GM18499 (cell line): ENCODE data around the gene ABCC10.
"Not testable (repeated sequence)": the region's sequence is repeated elsewhere in the genome, so short reads cannot be mapped to it uniquely, and the experiment has no call there.

Source experiments
- ATAC-seq: cut with Tn5 transposase; IDR thresholded peaks from one replicate; pipeline ENCODE4 v1.9.1; 2021; ENCODE audit warnings: moderate number of reproducible peaks; ENCODE audit not compliant: insufficient read depth, unreplicated experiment

ABCC10 gene

DNA sequence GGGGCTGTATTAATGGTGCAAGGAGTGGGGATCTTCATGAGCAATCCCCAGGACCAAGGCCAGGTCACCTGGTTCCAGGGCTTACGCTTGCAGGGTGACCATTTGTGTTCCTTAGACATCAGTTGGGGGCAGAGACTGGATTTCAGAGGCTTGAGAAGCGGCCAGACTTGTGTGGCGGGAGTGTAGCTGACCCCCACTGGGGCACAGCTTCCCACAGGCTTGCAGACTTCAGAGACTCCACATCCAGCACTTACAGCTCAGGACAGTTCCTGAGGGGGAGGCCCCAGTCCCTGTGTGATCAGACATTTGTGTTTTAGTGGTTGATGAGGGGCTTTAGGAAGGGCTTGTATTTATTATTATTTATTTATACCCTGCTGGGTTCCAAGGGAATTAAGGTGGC lies 65.3 kb downstream of the ABCC10 start:
- ATAC-seq = no peak

DNA sequence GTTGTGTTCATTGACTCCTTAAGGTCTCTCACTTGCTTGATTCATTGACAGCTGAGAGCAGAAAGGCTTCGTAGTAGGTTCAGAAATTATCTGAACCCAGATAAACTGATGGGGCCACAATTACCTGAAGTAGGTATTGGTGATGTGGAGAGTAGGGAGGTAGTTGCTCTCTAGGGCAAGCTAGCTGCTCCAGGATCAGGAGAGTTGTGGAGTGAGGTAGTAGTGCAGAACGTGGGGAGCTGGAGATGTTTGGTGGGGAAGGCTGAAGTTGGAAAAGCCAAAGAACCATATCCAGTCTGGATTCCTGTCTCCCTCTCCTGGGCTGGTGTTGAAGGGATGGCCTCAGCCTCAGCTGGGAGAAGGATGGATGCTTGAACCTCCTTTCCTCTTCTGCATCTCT lies 65.9 kb downstream of the ABCC10 start:
- ATAC-seq = no peak

DNA sequence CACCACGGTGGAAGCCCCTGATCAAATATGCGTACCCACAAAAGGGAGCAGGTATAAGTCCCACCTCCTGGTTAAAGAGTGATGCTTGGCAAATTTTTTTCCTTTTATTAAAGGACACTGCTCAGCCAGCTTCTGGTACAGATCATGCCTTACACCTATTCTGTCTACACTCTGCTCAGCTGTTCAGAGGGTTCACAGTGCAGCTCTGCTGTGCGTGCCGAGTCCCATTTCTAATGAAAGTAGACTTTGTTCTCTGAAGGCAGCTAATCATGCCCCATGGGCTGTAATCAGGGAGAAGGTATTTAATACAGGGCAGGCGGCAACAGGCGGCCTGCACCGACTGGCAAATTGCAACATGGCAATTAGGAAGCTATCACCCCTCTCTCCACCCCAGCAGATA lies 66.5 kb downstream of the ABCC10 start:
- no peak for ATAC-seq

DNA sequence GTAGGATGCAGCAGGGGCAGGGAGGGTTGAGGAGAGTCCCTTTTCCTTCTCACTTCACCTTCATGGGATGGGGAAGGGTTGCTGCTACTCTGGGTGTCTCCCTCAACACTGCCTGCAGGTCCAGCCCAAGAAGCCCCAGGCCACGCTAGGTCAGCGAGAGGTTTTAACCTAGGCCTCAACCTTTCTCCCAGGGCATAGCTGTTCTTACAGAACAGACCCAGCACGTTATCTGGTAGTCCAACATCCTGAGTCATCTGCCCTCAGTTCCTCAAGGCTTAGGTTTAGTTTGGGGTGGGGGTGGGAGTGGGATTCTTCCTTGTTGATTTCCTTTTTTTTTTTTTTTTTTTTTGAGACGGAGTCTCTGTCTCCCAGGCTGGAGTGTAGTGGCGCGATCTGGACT lies 67.0 kb downstream of the ABCC10 start:
- ATAC-seq = no peak

DNA sequence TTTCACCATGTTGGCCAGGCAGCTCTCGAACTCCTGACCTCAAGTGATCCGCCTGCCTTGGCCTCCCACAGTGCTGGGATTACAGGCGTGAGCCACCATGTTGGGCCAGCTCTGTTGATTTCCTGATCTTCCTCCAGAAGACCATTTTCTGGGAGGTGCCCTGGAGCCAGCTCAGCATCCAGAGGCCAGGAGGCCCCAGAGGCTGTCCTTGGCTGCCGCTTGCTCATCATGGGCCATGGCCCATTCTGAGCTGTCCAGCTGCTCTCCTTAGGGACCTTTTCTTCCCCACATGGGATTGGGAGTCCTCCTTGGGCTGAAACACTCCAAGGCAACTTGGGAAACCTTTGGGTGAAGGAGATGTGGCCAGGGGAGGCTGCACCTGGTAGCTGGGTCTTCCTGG lies 67.4 kb downstream of the ABCC10 start:
- no peak for ATAC-seq

DNA sequence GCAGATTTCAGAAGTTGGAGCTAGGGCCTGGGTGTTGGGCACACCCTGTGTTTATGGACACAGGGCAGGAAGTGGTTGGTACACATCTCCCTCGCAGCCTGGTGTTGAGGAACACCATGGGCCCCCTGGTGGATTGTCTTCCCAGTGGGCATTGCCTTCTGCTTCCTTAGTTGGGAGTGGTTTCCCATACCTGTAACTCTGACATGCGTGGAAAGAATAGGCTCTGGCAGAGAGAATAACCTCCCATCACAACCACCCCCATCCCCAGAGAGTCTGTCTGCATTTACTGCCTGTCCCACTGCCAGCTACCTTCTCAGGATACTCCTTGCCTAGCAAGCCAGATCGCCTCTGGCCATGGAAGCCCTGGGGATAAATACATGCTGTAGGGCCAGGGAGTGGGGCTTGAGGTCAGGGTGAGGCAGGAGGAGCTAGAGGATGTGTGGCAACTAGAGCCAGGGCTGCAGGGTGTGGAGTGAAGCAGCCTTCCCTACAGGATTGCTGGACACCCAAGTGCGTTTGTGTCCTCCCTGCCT lies 68.1 kb downstream of the ABCC10 start:
- ATAC-seq = no peak

DNA sequence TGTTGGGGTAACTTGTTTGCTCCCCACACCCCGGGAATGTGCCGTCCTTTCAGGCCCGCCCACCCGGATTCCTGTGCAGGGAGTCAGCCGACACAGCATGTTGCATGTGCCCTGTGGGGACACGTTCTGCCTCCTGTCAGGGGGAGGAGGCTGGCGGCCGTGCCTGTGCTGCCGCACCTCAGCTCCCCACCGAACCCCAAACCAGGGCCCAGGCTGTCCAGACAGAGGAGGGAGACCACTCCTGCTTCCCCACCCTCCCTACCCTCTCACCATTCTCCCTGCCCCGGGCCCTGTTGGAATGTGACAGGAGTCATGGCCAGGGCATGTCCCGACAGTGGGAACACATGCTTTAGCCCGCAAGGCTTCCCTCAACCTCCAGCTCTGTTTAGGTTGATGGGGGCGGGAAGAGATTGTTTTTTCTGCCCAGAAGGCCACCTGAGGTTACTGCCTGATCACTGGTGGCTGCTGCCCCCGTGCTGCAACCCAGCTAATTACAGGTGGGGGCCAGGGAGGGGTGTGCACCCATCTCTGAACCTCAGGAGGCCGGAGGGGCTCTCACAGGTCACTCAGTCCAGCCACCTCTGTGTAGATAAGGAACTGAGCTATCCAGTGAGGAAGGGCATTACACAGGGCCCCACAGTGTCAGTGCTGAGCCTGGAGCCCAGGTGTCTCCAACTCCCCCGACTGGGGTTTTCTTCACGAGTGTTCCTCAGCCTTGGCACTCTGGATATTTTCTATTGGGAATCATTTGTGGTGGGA lies 69.2 kb downstream of the ABCC10 start:
- no peak for ATAC-seq

DNA sequence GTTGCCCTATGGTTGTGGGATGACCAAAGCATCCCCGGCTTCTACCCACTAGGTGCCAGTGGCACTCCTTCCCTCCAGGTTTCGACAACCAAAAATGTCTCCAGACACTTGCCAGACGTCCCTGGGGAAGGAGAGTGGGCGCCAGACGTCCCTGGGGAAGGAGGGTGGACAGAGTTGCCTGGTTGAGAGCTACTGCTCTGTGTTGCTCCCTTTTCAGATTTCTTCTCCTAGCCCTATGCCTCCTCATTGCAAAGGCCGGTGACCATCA lies 69.7 kb downstream of the ABCC10 start:
- ATAC-seq = no peak

DNA sequence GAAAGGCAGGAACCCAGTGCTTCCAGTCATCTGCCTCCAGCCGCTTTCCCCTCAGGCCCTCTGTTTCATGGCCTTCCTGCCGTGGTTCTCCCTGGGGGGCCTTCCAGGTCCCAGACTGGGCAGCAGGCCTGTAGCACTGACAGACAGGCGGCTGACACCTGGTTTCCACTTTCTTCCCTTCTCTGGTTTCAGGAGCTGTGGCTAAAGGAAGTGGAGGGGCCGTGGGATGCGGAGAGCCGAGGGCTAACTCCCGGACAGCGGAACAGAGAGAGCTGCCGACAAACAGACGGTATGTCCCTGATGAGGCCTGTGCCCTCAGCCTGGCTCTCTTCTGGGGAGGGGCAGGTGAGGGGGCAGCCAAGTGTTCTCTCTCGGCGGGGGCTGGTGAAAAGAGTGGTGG lies 70.3 kb downstream of the ABCC10 start:
- ATAC-seq = no peak

DNA sequence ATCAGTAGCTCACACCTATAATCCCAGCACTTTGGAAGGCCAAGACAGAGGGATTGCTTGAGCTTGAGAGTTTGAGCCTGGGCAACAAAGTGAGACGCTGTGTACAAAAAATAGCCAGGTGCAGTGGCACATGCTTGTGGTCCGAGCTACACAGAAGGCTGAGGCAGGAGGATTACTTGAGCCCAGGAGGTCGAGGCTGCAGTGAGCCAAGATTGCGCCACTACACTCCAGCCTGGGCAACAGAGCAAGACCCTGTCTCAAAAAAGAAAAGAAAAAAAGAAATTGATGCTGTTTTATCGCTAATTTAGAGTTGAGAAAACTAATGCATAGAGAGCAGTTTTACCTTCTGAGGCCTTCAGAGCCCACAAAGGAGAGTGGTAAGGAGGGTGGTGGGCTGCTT lies 71.0 kb downstream of the ABCC10 start:
- not testable (repeated sequence) for ATAC-seq

DNA sequence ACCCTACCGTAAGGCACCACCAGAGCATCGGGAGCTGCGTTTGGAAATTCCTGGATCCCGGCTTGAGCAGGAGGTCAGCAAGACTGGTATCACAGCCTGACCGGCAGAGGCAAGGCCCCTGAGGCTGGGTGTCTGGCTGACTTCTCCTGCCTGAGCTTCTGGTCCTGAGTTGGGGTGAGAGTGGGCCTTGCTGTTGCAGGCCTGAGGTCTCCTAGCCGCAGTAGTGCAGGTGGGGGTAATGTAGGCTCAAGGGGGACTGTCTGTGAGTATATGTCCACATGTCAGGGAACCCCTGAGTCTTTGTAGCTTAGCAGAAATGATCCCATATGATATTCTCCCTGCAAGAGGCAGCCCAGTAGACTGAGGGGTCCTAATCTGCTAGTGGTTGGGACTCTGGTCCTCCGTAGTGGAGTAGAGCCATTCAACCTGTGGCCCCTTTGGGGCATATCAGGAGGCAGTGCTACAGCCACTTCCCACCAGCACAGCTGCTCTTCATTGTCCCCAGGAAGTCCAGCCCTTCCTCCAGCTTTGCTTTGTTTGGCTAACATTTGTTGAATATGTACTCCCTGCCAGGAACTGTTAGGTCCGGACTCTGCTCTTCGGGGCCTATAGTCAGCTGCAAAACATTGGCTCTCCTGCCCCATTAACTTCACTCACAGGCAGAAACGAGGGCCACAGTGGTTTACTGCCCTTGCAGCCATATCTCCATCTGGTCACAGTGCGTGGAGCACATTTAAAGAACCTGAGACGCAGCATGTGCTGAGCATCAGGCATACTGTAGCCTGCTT lies 71.9 kb downstream of the ABCC10 start:
- no peak for ATAC-seq
